K562 (cell line): ENCODE data around the gene HSPA5. TPM values are rescaled to one million over a fixed set of nuclear protein-coding genes. Genes with fewer than 3 reads are reported as not detected.

ENCODE experiments used
- ATAC-seq: fragments of 200-7000 bp; cut with Tn5 transposase; 3 replicates; pipeline ENCODE4 v1.9.1; 2020; ENCODE audit warnings: moderate library complexity
- BruUV-seq: library from RNA; stranded (reverse); fragments of 400-500 nt; replicated peaks from 2 replicates; lab custom pipeline; 2021; lab: Mats Ljungman, UMichigan
- CTCF ChIA-PET: fragments of 300-600 bp; formaldehyde crosslinking; extraction: SDS; loops from one replicate; lab custom pipeline; 2021; ENCODE audit warnings: low intra/inter-chr PET ratio; lab: Yijun Ruan, JAX
- POLR2A ChIA-PET: fragments of 300-600, 350-650 bp; sonication (Branson Sonifier 250); formaldehyde crosslinking; extraction: SDS; loops from one replicate; lab custom pipeline; 2021; ENCODE audit warnings: antibody characterized with exemption, inconsistent platforms; lab: Yijun Ruan, JAX
- DNase-seq, 4 experiments: peaks; one replicate each; pipeline versions ENCODE4 v3.0.0 to v3.0.0-alpha.2; 2011 to 2018; ENCODE audit warnings: low spot score in 3 of 4, mixed read lengths in 3 of 4; ENCODE audit errors: extremely low read depth in 1 of 4
- FAIRE-seq: peaks from 2 replicates; lab custom pipeline; 2011; peaks lifted over from hg19 to GRCh38; lab: Jason Lieb, UNC
- H2AFZ ChIP-seq: 2 replicates; pipeline ENCODE4 v1.6.0; 2011; ENCODE audit warnings: low read depth, low read length, control low read depth, inconsistent platforms
- H3K27ac ChIP-seq: fragments of 200-600 bp; 3 replicates; pipeline ENCODE4 v1.8.0; 2011; ENCODE audit warnings: low read depth, mild to moderate bottlenecking, control low read depth, inconsistent platforms, low read length, moderate library complexity, mixed read lengths; ENCODE audit errors: extremely low read depth
- H3K27me3 ChIP-seq, 2 experiments: fragments of 300-600 bp in 1 of 2; 2 replicates in 1 of 2; 3 replicates in 1 of 2; pipeline versions ENCODE4 v1.6.0 to v1.8.0; 2011; ENCODE audit warnings: inconsistent platforms in 2 of 2, low read length in 2 of 2, mild to moderate bottlenecking in 1 of 2, mixed read lengths in 1 of 2, moderate library complexity in 1 of 2; ENCODE audit not compliant: control insufficient read depth in 2 of 2, insufficient read depth in 2 of 2
- H3K36me3 ChIP-seq: fragments of 300-600 bp; 3 replicates; pipeline ENCODE4 v1.8.0; 2011; ENCODE audit warnings: mild to moderate bottlenecking, low read length, inconsistent platforms; ENCODE audit not compliant: control insufficient read depth, insufficient read depth
- H3K4me1 ChIP-seq, 2 experiments: fragments of 200-600 bp in 1 of 2; replicated peaks in 1 of 2; 2 replicates in 1 of 2; 3 replicates in 1 of 2; pipeline versions ENCODE4 v1.5.1 to v1.8.0; 2011; ENCODE audit warnings: inconsistent platforms in 2 of 2, low read length in 2 of 2, mild to moderate bottlenecking in 1 of 2, mixed read lengths in 1 of 2, moderate library complexity in 1 of 2; ENCODE audit not compliant: control insufficient read depth in 2 of 2, insufficient read depth in 2 of 2
- H3K4me2 ChIP-seq: 2 replicates; pipeline ENCODE4 v1.6.1; 2011; ENCODE audit warnings: low read length, control low read depth, inconsistent platforms, mixed read lengths; ENCODE audit not compliant: insufficient read depth
- H3K4me3 ChIP-seq: fragments of 200-600 bp; sonication (generic), shearing (Covaris generic); 2 replicates; pipeline ENCODE4 v1.5.1; 2016; ENCODE audit warnings: control low read depth, inconsistent platforms
- H3K79me2 ChIP-seq: fragments of 200-600 bp; 3 replicates; pipeline ENCODE4 v1.8.0; 2011; ENCODE audit warnings: low read length, inconsistent platforms; ENCODE audit not compliant: control insufficient read depth, insufficient read depth
- H3K9ac ChIP-seq, 2 experiments: 2 replicates each; pipeline versions ENCODE4 v1.6.0 to v1.6.1; 2011; ENCODE audit warnings: low read depth in 2 of 2, low read length in 2 of 2, control low read depth in 1 of 2, inconsistent platforms in 1 of 2, mild to moderate bottlenecking in 1 of 2, mixed read lengths in 1 of 2; ENCODE audit not compliant: insufficient read depth in 1 of 2
- H3K9me1 ChIP-seq: one replicate; pipeline ENCODE4 v1.6.0; 2011; ENCODE audit warnings: inconsistent platforms, mild to moderate bottlenecking, low read length, moderate library complexity; ENCODE audit not compliant: control insufficient read depth, insufficient read depth
- H3K9me3 ChIP-seq: replicated peaks from 2 replicates; pipeline ENCODE4 v1.5.1; 2011; ENCODE audit warnings: low read depth, low read length, inconsistent platforms; ENCODE audit not compliant: control insufficient read depth, insufficient read depth
- H4K20me1 ChIP-seq: replicated peaks from 2 replicates; pipeline ENCODE4 v1.6.1; 2011; ENCODE audit warnings: low read length, inconsistent platforms, mixed read lengths; ENCODE audit not compliant: control insufficient read depth, insufficient read depth
- CHD2 ChIP-seq: IDR thresholded peaks from 2 replicates; pipeline ENCODE4 v1.6.1; 2011; ENCODE audit warnings: low read depth, low read length
- FOSL1 ChIP-seq: fragments of 200-800 bp; sonication (Bioruptor generic); conservative IDR thresholded peaks from 2 replicates; pipeline ENCODE4 v1.6.1; 2016; ENCODE audit warnings: missing genetic modification characterization, missing compliant biosample characterization
- JUN ChIP-seq, 2 experiments: sonication (generic) in 1 of 2; formaldehyde crosslinking in 1 of 2; IDR thresholded peaks; 2 replicates each; pipeline versions ENCODE4 v1.6.1 to v1.8.0; 2012 to 2022; ENCODE audit warnings: borderline replicate concordance in 2 of 2, mild to moderate bottlenecking in 2 of 2, improper control_type of control experiment in 1 of 2, low read depth in 1 of 2, low read length in 1 of 2, missing genetic modification reagents in 1 of 2
- POLR2G ChIP-seq: fragments of 200-400 bp; formaldehyde crosslinking; IDR thresholded peaks from 2 replicates; pipeline ENCODE4 v1.6.1; 2017; ENCODE audit warnings: low read depth, mild to moderate bottlenecking, antibody characterized with exemption, low read length, moderate library complexity
- RBM25 ChIP-seq: fragments of 200-400 bp; formaldehyde crosslinking; IDR thresholded peaks from 2 replicates; pipeline ENCODE4 v1.6.1; 2018; ENCODE audit warnings: low read length, low read depth, moderate library complexity; ENCODE audit not compliant: severe bottlenecking
- ZNF174 ChIP-seq: fragments of 250-450 bp; sonication (Bioruptor Pico); IDR thresholded peaks from 2 replicates; pipeline ENCODE4 v1.4.0; 2020; ENCODE audit warnings: mild to moderate bottlenecking
- WGBS: fragments of 100-300 bp; shearing (Covaris generic); methylation state at CpG from one replicate; pipeline ENCODE4 v1.1.6; 2016; ENCODE audit warnings: low coverage, mixed read lengths; ENCODE audit not compliant: insufficient coverage; ENCODE audit errors: missing lambda C conversion rate; 5-methylcytosine and 5-hydroxymethylcytosine counted together
- in situ Hi-C: fragments of 300-500 bp; cut with MboI; formaldehyde crosslinking; loops from 4 replicates; pipeline ENCODE4 v1.15.0; 2018; ENCODE audit warnings: inconsistent platforms, mixed read lengths
- intact Hi-C: fragments of 100-400 bp; cut with micrococcal nuclease; formaldehyde crosslinking; loops from 2 replicates; pipeline ENCODE4 v1.14.2; 2022
- polyA plus RNA-seq, 8 experiments: library from polyadenylated mRNA; depleted of rRNA in 4 of 8; stranded (reverse) in 5 of 8; unstranded in 3 of 8; fragments of >200 nt; fragmentation: Nextera tagmentation in 2 of 8; fragmentation: Illumina TruSeq in 1 of 8; extraction: Ambion mirVana in 2 of 8; extraction: Trizol in 1 of 8; gene quantifications; 2 replicates each; pipeline versions ENCODE4 v1.2.1 to v1.2.3, GENCODE V29; 2011 to 2014; ENCODE audit warnings: inconsistent platforms in 1 of 8, missing spikeins in 1 of 8
- total RNA-seq, 7 experiments: library from RNA; depleted of rRNA in 6 of 7; stranded (reverse); fragments of >200 nt in 6 of 7; fragmentation: Illumina TruSeq in 2 of 7; extraction: Trizol in 2 of 7; gene quantifications; 2 replicates each; pipeline versions ENCODE4 v1.2.1 to v1.2.3, GENCODE V29; 2011 to 2021; ENCODE audit warnings: low replicate concordance in 1 of 7

Gene HSPA5
- total and polyA plus RNA-seq, 9 of the 15 experiments (the other 6 are each of a cell fraction or from before 2014, with no cell fraction given): 48.0 to 265 (median 113) TPM

- BruUV-seq: no TSS peak
- Histone ChIP-seq H3K9ac (no peak overlapping the region), H4K20me1 (peaks cover 40% of the 10 kb centered on the region), H3K27me3 (no peaks in the 10 kb centered on the region), H3K9me1 (no peaks in the 10 kb centered on the region), H3K27ac (peak overlapping the region; percentile 10; the same call in 2 of the 3 replicates), H3K36me3 (peaks cover 68% of the 10 kb centered on the region), H3K4me3 (no peak overlapping the region), H2AFZ (no peak overlapping the region), H3K4me2 (no peak overlapping the region), H3K9me3 (no peaks in the 10 kb centered on the region), H3K79me2 (peaks cover 34% of the 10 kb centered on the region), H3K4me1 (peaks cover 4 to 15% of the 10 kb centered on the region in 2 experiments; a peak in 2 of 5 replicates)
- FAIRE-seq (no peak), ATAC-seq (peak; percentile 7), DNase-seq (peak in 1 of 4 experiments; percentile 21)
- WGBS: 48% methylated on average over 3 of the region's 3 CpGs
- TF ChIP-seq CHD2: peak; percentile 24; the same call in 1 of the 2 replicates
- peak; percentile 44; the same call in 1 of the 2 replicates for TF ChIP-seq JUN (IDR thresholded peaks at IDR 0.05; ENCODE audit: borderline replicate concordance, low read depth, low read length)
- TF ChIP-seq JUN (CRISPR knock-in tag; IDR thresholded peaks at IDR 0.05; ENCODE audit: borderline replicate concordance): no peak
- no peak for TF ChIP-seq RBM25
- peak; percentile 60; the same call in 1 of the 2 replicates for TF ChIP-seq POLR2G
- TF ChIP-seq FOSL1 (tag): peak; percentile 68
- no peak for TF ChIP-seq ZNF174 (CRISPR knock-in tag)
- CTCF ChIA-PET: no interaction called here
- in situ Hi-C loops (no loop called here), intact Hi-C loops (no loop called here)
- POLR2A ChIA-PET: interaction anchor here (0.6 to 6.2 kb wide), 9 partner anchors 9 to 174 kb away, joined by 3 to 75 read pairs (median 3); no protein-coding TSS in a partner anchor
Observed at GRCh38 chr9:125233678-125234077, 7.5 kb downstream of the HSPA5 start.
